ENCODE data around the gene TM6SF1.
"Not testable (repeated sequence)": the region's sequence is repeated elsewhere in the genome, so short reads cannot be mapped to it uniquely, and the experiment has no call there.

The TM6SF1 gene

GRCh38 chr15:83068054-83068453 is 39.4 kb upstream of the TM6SF1 start:
- H3K4me3 ChIP-seq (ENCODE audit: low read depth, low read length): no peak overlapping the region
- H3K36me3 ChIP-seq (replicated peaks): no peaks in the 10 kb centered on the region
- no peak for TF ChIP-seq CTCF (IDR thresholded peaks at IDR 0.05; ENCODE audit: low read depth, low read length, missing control alignments)
- no peaks in the 10 kb centered on the region for H3K27me3 ChIP-seq (replicated peaks)
- no peak overlapping the region for H3K27ac ChIP-seq
- in situ Hi-C loops (cut with HindIII; ENCODE audit: low pct_ligation_motif_present, low sequenced_read_pairs): no loop called here
- DNase-seq: no peak

- in situ Hi-C loops (cut with HindIII; ENCODE audit: low pct_ligation_motif_present, low sequenced_read_pairs); H3K36me3 ChIP-seq (replicated peaks); H3K4me3 ChIP-seq (ENCODE audit: low read depth, low read length); H3K27me3 ChIP-seq (replicated peaks); H3K27ac ChIP-seq: not testable (repeated sequence)
- DNase-seq: peak; percentile 44
Observed at GRCh38 chr15:83069211-83069642, 38.2 kb upstream of the TM6SF1 start.

- H3K4me3 ChIP-seq (ENCODE audit: low read depth, low read length): no peak overlapping the region
- H3K27ac ChIP-seq: no peak overlapping the region
- peaks cover 14% of the 10 kb centered on the region for H3K27me3 ChIP-seq (replicated peaks)
- no peak for TF ChIP-seq CTCF (IDR thresholded peaks at IDR 0.05; ENCODE audit: low read depth, low read length, missing control alignments)
- no peaks in the 10 kb centered on the region for H3K36me3 ChIP-seq (replicated peaks)
- in situ Hi-C loops (cut with HindIII; ENCODE audit: low pct_ligation_motif_present, low sequenced_read_pairs): no loop called here
- DNase-seq: no peak
Observed at GRCh38 chr15:83077491-83078230, 29.8 kb upstream of the TM6SF1 start.

GRCh38 chr15:83078712-83079111 is 28.7 kb upstream of the TM6SF1 start:
- Histone ChIP-seq H3K27ac (no peak overlapping the region), H3K36me3 (replicated peaks) (no peaks in the 10 kb centered on the region), H3K4me3 (ENCODE audit: low read depth, low read length) (no peak overlapping the region), H3K27me3 (replicated peaks) (peaks cover 14% of the 10 kb centered on the region)
- DNase-seq: no peak
- in situ Hi-C loops (cut with HindIII; ENCODE audit: low pct_ligation_motif_present, low sequenced_read_pairs): no loop called here
- TF ChIP-seq CTCF (IDR thresholded peaks at IDR 0.05; ENCODE audit: low read depth, low read length, missing control alignments): no peak

- in situ Hi-C loops (cut with HindIII; ENCODE audit: low pct_ligation_motif_present, low sequenced_read_pairs): no loop called here
- Histone ChIP-seq H3K27ac (no peak overlapping the region), H3K27me3 (replicated peaks) (peaks cover 14% of the 10 kb centered on the region), H3K36me3 (replicated peaks) (no peaks in the 10 kb centered on the region), H3K4me3 (ENCODE audit: low read depth, low read length) (no peak overlapping the region)
- TF ChIP-seq CTCF (IDR thresholded peaks at IDR 0.05; ENCODE audit: low read depth, low read length, missing control alignments): no peak
- DNase-seq: no peak
Observed at GRCh38 chr15:83081256-83082014, 26.0 kb upstream of the TM6SF1 start.

GRCh38 chr15:83082730-83083386 is 24.6 kb upstream of the TM6SF1 start:
- H3K36me3 ChIP-seq (replicated peaks): no peaks in the 10 kb centered on the region
- no peak for DNase-seq
- H3K27me3 ChIP-seq (replicated peaks): peaks cover 10% of the 10 kb centered on the region
- no peak overlapping the region for H3K27ac ChIP-seq
- no peak overlapping the region for H3K4me3 ChIP-seq (ENCODE audit: low read depth, low read length)
- no peak for TF ChIP-seq CTCF (IDR thresholded peaks at IDR 0.05; ENCODE audit: low read depth, low read length, missing control alignments)
- in situ Hi-C loops (cut with HindIII; ENCODE audit: low pct_ligation_motif_present, low sequenced_read_pairs): no loop called here

- H3K27me3 ChIP-seq (replicated peaks); H3K36me3 ChIP-seq (replicated peaks); DNase-seq; in situ Hi-C loops (cut with HindIII; ENCODE audit: low pct_ligation_motif_present, low sequenced_read_pairs); H3K4me3 ChIP-seq (ENCODE audit: low read depth, low read length); H3K27ac ChIP-seq: not testable (repeated sequence)
Observed at GRCh38 chr15:83085461-83085860, 22.0 kb upstream of the TM6SF1 start.

GRCh38 chr15:83085864-83086552 is 21.4 kb upstream of the TM6SF1 start:
- H3K27me3 ChIP-seq (replicated peaks); H3K36me3 ChIP-seq (replicated peaks); in situ Hi-C loops (cut with HindIII; ENCODE audit: low pct_ligation_motif_present, low sequenced_read_pairs); H3K4me3 ChIP-seq (ENCODE audit: low read depth, low read length); H3K27ac ChIP-seq; DNase-seq: not testable (repeated sequence)

Data from brain microvascular endothelial cell (primary cell).